GM18873 (cell line): ENCODE results near the gene PRXL2A.
A peak's percentile ranks its signal among the peaks of the same experiment; 100 is the strongest.

Source experiments
- ATAC-seq: cut with Tn5 transposase; IDR thresholded peaks from one replicate; pipeline ENCODE4 v1.9.1; 2021; ENCODE audit warnings: mild to moderate bottlenecking, moderate library complexity, moderate number of reproducible peaks; ENCODE audit not compliant: unreplicated experiment, low FRiP score

PRXL2A gene

GRCh38 chr10:80442879-80443278 lies 34.5 kb downstream of the PRXL2A start:
- no peak for ATAC-seq

- ATAC-seq, result no peak
Observed at GRCh38 chr10:80443531-80443974, 35.2 kb downstream of the PRXL2A start.

- ATAC-seq, result no peak
Observed at GRCh38 chr10:80444124-80444523, 35.8 kb downstream of the PRXL2A start.

- ATAC-seq, result peak; percentile 81
Observed at GRCh38 chr10:80444646-80445319, 36.4 kb downstream of the PRXL2A start.

- no peak for ATAC-seq
Observed at GRCh38 chr10:80447436-80448190, 39.3 kb downstream of the PRXL2A start.

- no peak for ATAC-seq
Observed at GRCh38 chr10:80448209-80448942, 40.0 kb downstream of the PRXL2A start.

- ATAC-seq, result no peak
Observed at GRCh38 chr10:80449520-80449919, 41.2 kb downstream of the PRXL2A start.

GRCh38 chr10:80451132-80451531 lies 42.8 kb downstream of the PRXL2A start:
- no peak for ATAC-seq

- ATAC-seq, result no peak
Observed at GRCh38 chr10:80452069-80452468, 43.7 kb downstream of the PRXL2A start.

- ATAC-seq, result no peak
Observed at GRCh38 chr10:80452640-80453039, 44.3 kb downstream of the PRXL2A start.

GRCh38 chr10:80453056-80453841 lies 44.9 kb downstream of the PRXL2A start:
- peak; percentile 14 for ATAC-seq

- ATAC-seq, result peak; percentile 38
Observed at GRCh38 chr10:80453842-80454512, 45.6 kb downstream of the PRXL2A start, which contains the start of gene TSPAN14. TSPAN14 (plus strand) TSS chr10:80454310; CDS start chr10:80489234, 34,924 bp downstream.

- ATAC-seq, result peak; percentile 13
Observed at GRCh38 chr10:80454513-80455460, 46.4 kb downstream of the PRXL2A start.

GRCh38 chr10:80455461-80456349 lies 47.4 kb downstream of the PRXL2A start:
- no peak for ATAC-seq

- no peak for ATAC-seq
Observed at GRCh38 chr10:80457554-80458262, 49.4 kb downstream of the PRXL2A start.

- no peak for ATAC-seq
Observed at GRCh38 chr10:80458263-80458625, 49.9 kb downstream of the PRXL2A start.

- no peak for ATAC-seq
Observed at GRCh38 chr10:80458638-80459037, 50.3 kb downstream of the PRXL2A start.
